ENCODE data around the gene SLC38A9. TPM values are rescaled to one million over a fixed set of nuclear protein-coding genes. Genes with fewer than 3 reads are reported as not detected.
"Not testable (repeated sequence)": the region's sequence is repeated elsewhere in the genome, so short reads cannot be mapped to it uniquely, and the experiment has no call there.

The SLC38A9 gene
- total RNA-seq: 21.1 TPM
- polyA plus RNA-seq: 10 to 100 TPM; 16.3 to 20.7 (median 18.5) TPM

- ATAC-seq (ENCODE audit: low read depth in 2 of 2) (peak; percentile 100), DNase-seq (peak; percentile 90 to 95 (median 92))
- H3K4me3 ChIP-seq (ENCODE audit: low read depth, low read length): peak within 1 kb of the TSS; percentile 94
- peaks cover 18 to 45% (median 33%) of the 10 kb centered on the region in 4 donors for H3K4me1 Mint-ChIP-seq
- peaks cover 0 to 8% (median 2%) of the 10 kb centered on the region in 7 donors for H3K9me3 Mint-ChIP-seq
- peak within 1 kb of the TSS; percentile 93 to 97 (median 96) for H3K27ac Mint-ChIP-seq
- H3K36me3 Mint-ChIP-seq: peaks cover 29% of the 10 kb centered on the region
- H3K27me3 ChIP-seq (ENCODE audit: control insufficient read depth, insufficient read depth, low read length): peaks cover 5% of the 10 kb centered on the region
- peak within 1 kb of the TSS; percentile 54 for H3K27ac ChIP-seq (ENCODE audit: insufficient read depth, low read length, poor library complexity, severe bottlenecking)
- H3K36me3 ChIP-seq (ENCODE audit: control insufficient read depth, insufficient read depth, low read length): peaks cover 5% of the 10 kb centered on the region
- H3K27me3 Mint-ChIP-seq: peaks cover 16% of the 10 kb centered on the region
- no peaks in the 10 kb centered on the region for H3K9me3 ChIP-seq (ENCODE audit: control insufficient read depth in 2 of 2, low read length in 2 of 2)
- H3K4me3 Mint-ChIP-seq: peak within 1 kb of the TSS; percentile 99 to 100 (median 100)
- H3K4me1 ChIP-seq (ENCODE audit: control insufficient read depth, insufficient read depth, low read length, poor library complexity, severe bottlenecking): peaks cover 19% of the 10 kb centered on the region
Observed at GRCh38 chr5:55712023-55712859, at the start of gene SLC38A9. Gene SLC38A9 (minus strand): TSS chr5:55712324. CDS start chr5:55697958, 14,366 bp downstream.

GRCh38 chr5:55761721-55762120 lies 49.6 kb upstream of the SLC38A9 start:
- not testable (repeated sequence) for DNase-seq; H3K27ac Mint-ChIP-seq; ATAC-seq (ENCODE audit: low read depth in 2 of 2)

GRCh38 chr5:55758714-55759113 lies 46.6 kb upstream of the SLC38A9 start:
- DNase-seq (no peak), ATAC-seq (ENCODE audit: low read depth in 2 of 2) (no peak)
- Histone ChIP-seq H3K9me3 (ENCODE audit: control insufficient read depth in 2 of 2, low read length in 2 of 2) (peaks cover 0 to 4% of the 10 kb centered on the region in 2 experiments), H3K4me3 (ENCODE audit: low read depth, low read length) (no peak overlapping the region), H3K27ac (ENCODE audit: insufficient read depth, low read length, poor library complexity, severe bottlenecking) (no peak overlapping the region), H3K27me3 (ENCODE audit: control insufficient read depth, insufficient read depth, low read length) (peaks cover 33% of the 10 kb centered on the region), H3K4me1 (ENCODE audit: control insufficient read depth, insufficient read depth, low read length, poor library complexity, severe bottlenecking) (peaks cover 4% of the 10 kb centered on the region), H3K36me3 (ENCODE audit: control insufficient read depth, insufficient read depth, low read length) (no peaks in the 10 kb centered on the region)
- Mint-ChIP-seq H3K9me3 (peaks cover 0 to 5% (median 0%) of the 10 kb centered on the region in 7 donors), H3K36me3 (no peaks in the 10 kb centered on the region), H3K27ac (no peak overlapping the region), H3K4me3 (no peak overlapping the region), H3K4me1 (peaks cover 3 to 10% (median 6%) of the 10 kb centered on the region in 4 donors), H3K27me3 (peaks cover 61% of the 10 kb centered on the region)

More at GRCh38 chr5:55761721-55762120, 49.6 kb upstream of the SLC38A9 start:
- Mint-ChIP-seq H3K27me3 (peaks cover 65% of the 10 kb centered on the region), H3K4me1 (peaks cover 14 to 18% (median 15%) of the 10 kb centered on the region in 4 donors)
- Histone ChIP-seq H3K27me3 (ENCODE audit: control insufficient read depth, insufficient read depth, low read length) (peaks cover 26% of the 10 kb centered on the region), H3K4me1 (ENCODE audit: control insufficient read depth, insufficient read depth, low read length, poor library complexity, severe bottlenecking) (peaks cover 10% of the 10 kb centered on the region)
- not testable (repeated sequence) for H3K36me3 Mint-ChIP-seq; H3K36me3 ChIP-seq (ENCODE audit: control insufficient read depth, insufficient read depth, low read length); H3K9me3 Mint-ChIP-seq; H3K27ac ChIP-seq (ENCODE audit: insufficient read depth, low read length, poor library complexity, severe bottlenecking); H3K4me3 Mint-ChIP-seq; H3K9me3 ChIP-seq (ENCODE audit: control insufficient read depth in 2 of 2, low read length in 2 of 2); H3K4me3 ChIP-seq (ENCODE audit: low read depth, low read length)

GRCh38 chr5:55758231-55758630 lies 46.1 kb upstream of the SLC38A9 start:
- H3K27ac Mint-ChIP-seq: no peak overlapping the region
- Histone ChIP-seq H3K27ac (ENCODE audit: insufficient read depth, low read length, poor library complexity, severe bottlenecking) (no peak overlapping the region), H3K27me3 (ENCODE audit: control insufficient read depth, insufficient read depth, low read length) (peaks cover 33% of the 10 kb centered on the region), H3K9me3 (ENCODE audit: control insufficient read depth in 2 of 2, low read length in 2 of 2) (peaks cover 0 to 4% of the 10 kb centered on the region in 2 experiments), H3K4me1 (ENCODE audit: control insufficient read depth, insufficient read depth, low read length, poor library complexity, severe bottlenecking) (peaks cover under 1% of the 10 kb centered on the region), H3K4me3 (ENCODE audit: low read depth, low read length) (no peak overlapping the region), H3K36me3 (ENCODE audit: control insufficient read depth, insufficient read depth, low read length) (no peaks in the 10 kb centered on the region)
- peaks cover 0 to 6% (median 1%) of the 10 kb centered on the region in 4 donors for H3K4me1 Mint-ChIP-seq
- peak in 1 of 3 donors; percentile 51 for DNase-seq
- peaks cover 0 to 5% (median 0%) of the 10 kb centered on the region in 7 donors for H3K9me3 Mint-ChIP-seq
- ATAC-seq (ENCODE audit: low read depth in 2 of 2): no peak
- H3K4me3 Mint-ChIP-seq: no peak overlapping the region
- H3K27me3 Mint-ChIP-seq: peaks cover 57% of the 10 kb centered on the region
- H3K36me3 Mint-ChIP-seq: no peaks in the 10 kb centered on the region

GRCh38 chr5:55750499-55750898 lies 38.4 kb upstream of the SLC38A9 start:
- no peaks in the 10 kb centered on the region for H3K4me1 Mint-ChIP-seq

GRCh38 chr5:55750063-55750462 lies 37.9 kb upstream of the SLC38A9 start:
- H3K27ac Mint-ChIP-seq: no peak overlapping the region
- H3K27me3 ChIP-seq (ENCODE audit: control insufficient read depth, insufficient read depth, low read length): peaks cover 9% of the 10 kb centered on the region
- peaks cover 0 to 1% (median 0%) of the 10 kb centered on the region in 7 donors for H3K9me3 Mint-ChIP-seq
- no peaks in the 10 kb centered on the region for H3K36me3 Mint-ChIP-seq
- peaks cover 47% of the 10 kb centered on the region for H3K27me3 Mint-ChIP-seq
- H3K9me3 ChIP-seq (ENCODE audit: control insufficient read depth in 2 of 2, low read length in 2 of 2): peaks cover 0 to under 1% of the 10 kb centered on the region in 2 experiments
- DNase-seq (no peak), ATAC-seq (ENCODE audit: low read depth in 2 of 2) (no peak)
- no peak overlapping the region for H3K4me3 Mint-ChIP-seq
- H3K4me1 ChIP-seq (ENCODE audit: control insufficient read depth, insufficient read depth, low read length, poor library complexity, severe bottlenecking): no peaks in the 10 kb centered on the region
- H3K4me1 Mint-ChIP-seq: no peaks in the 10 kb centered on the region
- no peak overlapping the region for H3K4me3 ChIP-seq (ENCODE audit: low read depth, low read length)
- H3K27ac ChIP-seq (ENCODE audit: insufficient read depth, low read length, poor library complexity, severe bottlenecking): no peak overlapping the region
- no peaks in the 10 kb centered on the region for H3K36me3 ChIP-seq (ENCODE audit: control insufficient read depth, insufficient read depth, low read length)

More at GRCh38 chr5:55750499-55750898, 38.4 kb upstream of the SLC38A9 start:
- no peak overlapping the region for H3K4me3 ChIP-seq (ENCODE audit: low read depth, low read length)
- DNase-seq (no peak), ATAC-seq (ENCODE audit: low read depth in 2 of 2) (no peak)
- H3K36me3 ChIP-seq (ENCODE audit: control insufficient read depth, insufficient read depth, low read length): no peaks in the 10 kb centered on the region
- no peaks in the 10 kb centered on the region for H3K36me3 Mint-ChIP-seq
- H3K27me3 Mint-ChIP-seq: peaks cover 47% of the 10 kb centered on the region
- peaks cover 9% of the 10 kb centered on the region for H3K27me3 ChIP-seq (ENCODE audit: control insufficient read depth, insufficient read depth, low read length)
- H3K4me1 ChIP-seq (ENCODE audit: control insufficient read depth, insufficient read depth, low read length, poor library complexity, severe bottlenecking): no peaks in the 10 kb centered on the region
- H3K4me3 Mint-ChIP-seq: no peak overlapping the region
- no peak overlapping the region for H3K27ac Mint-ChIP-seq
- H3K27ac ChIP-seq (ENCODE audit: insufficient read depth, low read length, poor library complexity, severe bottlenecking): no peak overlapping the region
- peaks cover 0 to 1% (median 0%) of the 10 kb centered on the region in 7 donors for H3K9me3 Mint-ChIP-seq
- peaks cover 0 to 4% of the 10 kb centered on the region in 2 experiments for H3K9me3 ChIP-seq (ENCODE audit: control insufficient read depth in 2 of 2, low read length in 2 of 2)

GRCh38 chr5:55749387-55749786 lies 37.3 kb upstream of the SLC38A9 start:
- Mint-ChIP-seq H3K4me3 (no peak overlapping the region), H3K27ac (no peak overlapping the region)

More at GRCh38 chr5:55749387-55749786, 37.3 kb upstream of the SLC38A9 start:
- Histone ChIP-seq H3K36me3 (ENCODE audit: control insufficient read depth, insufficient read depth, low read length) (no peaks in the 10 kb centered on the region), H3K27ac (ENCODE audit: insufficient read depth, low read length, poor library complexity, severe bottlenecking) (no peak overlapping the region), H3K9me3 (ENCODE audit: control insufficient read depth in 2 of 2, low read length in 2 of 2) (no peaks in the 10 kb centered on the region), H3K27me3 (ENCODE audit: control insufficient read depth, insufficient read depth, low read length) (peaks cover 9% of the 10 kb centered on the region), H3K4me1 (ENCODE audit: control insufficient read depth, insufficient read depth, low read length, poor library complexity, severe bottlenecking) (no peaks in the 10 kb centered on the region), H3K4me3 (ENCODE audit: low read depth, low read length) (no peak overlapping the region)
- Mint-ChIP-seq H3K9me3 (peaks cover 0 to 1% (median 0%) of the 10 kb centered on the region in 7 donors), H3K27me3 (peaks cover 54% of the 10 kb centered on the region), H3K4me1 (no peaks in the 10 kb centered on the region), H3K36me3 (no peaks in the 10 kb centered on the region)
- ATAC-seq (ENCODE audit: low read depth in 2 of 2): no peak
- DNase-seq: no peak

All from CD4-positive, CD25-positive, alpha-beta regulatory T cell (primary cell).